Natural killer cell (primary cell): ENCODE measurements around the gene MYBPC2. TPM values are rescaled to one million over a fixed set of nuclear protein-coding genes. Genes with fewer than 3 reads are reported as not detected.

ENCODE experiments used
- ATAC-seq, 3 donors: fragments of 150-1000 bp in 2 of 3; fragments of 200-7000 bp in 1 of 3; cut with Tn5 transposase; 1 replicate in 1 of 3; 2 replicates in 2 of 3; pipeline ENCODE4 v1.10.0; 2021; ENCODE audit warnings: mild to moderate bottlenecking in 2 of 3, moderate library complexity in 2 of 3
- DNase-seq, 2 donors: peaks; one replicate each; pipeline versions ENCODE4 v3.0.0 to v3.0.0-alpha.2; 2013 to 2021; ENCODE audit warnings: mixed read lengths in 1 of 2
- H3K27ac ChIP-seq: one replicate; pipeline ENCODE4 v1.5.1; 2013; ENCODE audit warnings: mild to moderate bottlenecking, low read length
- H3K27me3 ChIP-seq: one replicate; pipeline ENCODE4 v1.6.1; 2013; ENCODE audit warnings: low read length; ENCODE audit not compliant: control insufficient read depth, insufficient read depth
- H3K36me3 ChIP-seq: one replicate; pipeline ENCODE4 v1.6.1; 2013; ENCODE audit warnings: low read length; ENCODE audit not compliant: control insufficient read depth, insufficient read depth
- H3K4me1 ChIP-seq: one replicate; pipeline ENCODE4 v1.6.1; 2013; ENCODE audit warnings: low read length; ENCODE audit not compliant: control insufficient read depth, insufficient read depth
- H3K4me3 ChIP-seq: one replicate; pipeline ENCODE4 v1.5.1; 2013; ENCODE audit warnings: low read length
- H3K9me3 ChIP-seq: one replicate; pipeline ENCODE4 v1.6.1; 2013; ENCODE audit warnings: low read length; ENCODE audit not compliant: control insufficient read depth, insufficient read depth
- H3K27ac Mint-ChIP-seq, 2 donors: one replicate each; pipeline ENCODE4 v1.8.0; 2022; ENCODE audit warnings: mild to moderate bottlenecking in 2 of 2, mixed read lengths in 2 of 2, moderate library complexity in 1 of 2
- H3K27me3 Mint-ChIP-seq, 2 donors: one replicate each; pipeline ENCODE4 v1.8.0; 2022; ENCODE audit warnings: low read depth in 2 of 2, mixed read lengths in 2 of 2
- H3K36me3 Mint-ChIP-seq: one replicate; pipeline ENCODE4 v1.8.0; 2022; ENCODE audit warnings: mixed read lengths
- H3K4me1 Mint-ChIP-seq, 2 donors: one replicate each; pipeline ENCODE4 v1.8.0; 2022; ENCODE audit warnings: mixed read lengths in 2 of 2
- H3K4me3 Mint-ChIP-seq: one replicate; pipeline ENCODE4 v1.8.0; 2022; ENCODE audit warnings: mild to moderate bottlenecking, moderate library complexity, mixed read lengths
- H3K9me3 Mint-ChIP-seq, 2 donors: one replicate each; pipeline ENCODE4 v1.8.0; 2022; ENCODE audit warnings: mixed read lengths in 2 of 2
- CTCF ChIP-seq: fragments of 200-600 bp; IDR thresholded peaks from one replicate; pipeline ENCODE4 v1.8.0; 2022; ENCODE audit warnings: antibody characterized with exemption
- WGBS: methylation state at CpG from one replicate; pipeline ENCODE4 v1.1.7; 2013; ENCODE audit warnings: missing lambda C conversion rate; ENCODE audit not compliant: insufficient coverage; 5-methylcytosine and 5-hydroxymethylcytosine counted together
- intact Hi-C: fragments of 100-400 bp; cut with micrococcal nuclease; formaldehyde crosslinking; loops from one replicate; pipeline ENCODE4 v1.14.2; 2022
- total RNA-seq, 4 donors: library from RNA; stranded (reverse); fragments of 120-200 nt in 1 of 4; gene quantifications; one replicate each; pipeline versions ENCODE4 v1.2.3 to v1.2.4, GENCODE V29; 2013 to 2022

The MYBPC2 gene
- total RNA-seq, 3 donors from 2014 or later (not counting 1 experiment from before 2014, with no cell fraction given) = 0.09 to 0.15 TPM; not detected in 1

GRCh38 chr19:50414864-50415660 is 17.6 kb upstream of the MYBPC2 start:
- H3K9me3 ChIP-seq = no peaks in the 10 kb centered on the region
- peaks cover 47% of the 10 kb centered on the region for H3K4me1 ChIP-seq
- Mint-ChIP-seq H3K27ac (peak overlapping the region in 1 of 2 donors; percentile 70), H3K36me3 (no peaks in the 10 kb centered on the region), H3K4me1 (peaks cover 9 to 24% of the 10 kb centered on the region in 2 donors), H3K27me3 (peaks cover 14 to 15% of the 10 kb centered on the region in 2 donors), H3K9me3 (no peaks in the 10 kb centered on the region), H3K4me3 (no peak overlapping the region)
- 39% methylated on average over 36 of the region's 37 CpGs for WGBS
- H3K27ac ChIP-seq = peak overlapping the region; percentile 84
- peak overlapping the region; percentile 28 for H3K4me3 ChIP-seq
- H3K27me3 ChIP-seq = peaks cover 3% of the 10 kb centered on the region
- TF ChIP-seq CTCF = peak; percentile 80
- no peaks in the 10 kb centered on the region for H3K36me3 ChIP-seq
- intact Hi-C loops = loop anchor here (1.0 kb wide), 2 partner anchors 47 to 58 kb away; no protein-coding TSS in a partner anchor
- ATAC-seq (peak; percentile 78 to 93 (median 92)), DNase-seq (peak; percentile 72 to 83)

GRCh38 chr19:50415661-50416033 is 17.0 kb upstream of the MYBPC2 start:
- H3K4me1 ChIP-seq = peaks cover 47% of the 10 kb centered on the region
- 38% methylated on average over 20 of the region's 22 CpGs for WGBS

GRCh38 chr19:50416034-50416977 is 16.4 kb upstream of the MYBPC2 start:
- no peaks in the 10 kb centered on the region for H3K36me3 Mint-ChIP-seq
- WGBS = 86% methylated on average over 35 of the region's 35 CpGs

More at GRCh38 chr19:50415661-50416033, 17.0 kb upstream of the MYBPC2 start:
- Histone ChIP-seq H3K36me3 (no peaks in the 10 kb centered on the region), H3K27me3 (peaks cover 3% of the 10 kb centered on the region), H3K9me3 (no peaks in the 10 kb centered on the region), H3K27ac (peak overlapping the region; percentile 84), H3K4me3 (no peak overlapping the region)
- Mint-ChIP-seq H3K4me1 (peaks cover 12 to 27% of the 10 kb centered on the region in 2 donors), H3K27ac (no peak overlapping the region), H3K27me3 (peaks cover 20 to 21% of the 10 kb centered on the region in 2 donors), H3K4me3 (no peak overlapping the region), H3K9me3 (no peaks in the 10 kb centered on the region), H3K36me3 (no peaks in the 10 kb centered on the region)
- DNase-seq (no peak), ATAC-seq (peak; percentile 10 to 59 (median 15))
- intact Hi-C loops = no loop called here
- TF ChIP-seq CTCF = no peak

More at GRCh38 chr19:50416034-50416977, 16.4 kb upstream of the MYBPC2 start:
- no peaks in the 10 kb centered on the region for H3K36me3 ChIP-seq
- intact Hi-C loops = no loop called here
- DNase-seq = no peak
- peaks cover 21 to 27% of the 10 kb centered on the region in 2 donors for H3K27me3 Mint-ChIP-seq
- H3K4me3 ChIP-seq = no peak overlapping the region
- H3K9me3 ChIP-seq = no peaks in the 10 kb centered on the region
- H3K4me3 Mint-ChIP-seq = no peak overlapping the region
- peaks cover 6% of the 10 kb centered on the region for H3K27me3 ChIP-seq
- H3K4me1 ChIP-seq = peaks cover 47% of the 10 kb centered on the region
- peaks cover 12 to 27% of the 10 kb centered on the region in 2 donors for H3K4me1 Mint-ChIP-seq
- H3K9me3 Mint-ChIP-seq = no peaks in the 10 kb centered on the region
- no peak for TF ChIP-seq CTCF
- ATAC-seq = no peak
- peak overlapping the region; percentile 75 for H3K27ac ChIP-seq
- no peak overlapping the region for H3K27ac Mint-ChIP-seq
